Neural progenitor cell (in vitro differentiated cells): ENCODE data around the gene TEX2. TPM values are rescaled to one million over a fixed set of nuclear protein-coding genes. Genes with fewer than 3 reads are reported as not detected.
A peak's percentile ranks its signal among the peaks of the same experiment; 100 is the strongest.

ENCODE experiments used
- DNase-seq: peaks from one replicate; pipeline ENCODE4 v3.0.0-alpha.2; 2016; ENCODE audit warnings: low spot score
- H2AFZ ChIP-seq: fragments of 200-600 bp; sonication (generic); replicated peaks from 2 replicates; pipeline ENCODE4 v1.6.1; 2016; ENCODE audit warnings: antibody characterized with exemption
- H3F3A ChIP-seq: fragments of 200-600 bp; sonication (generic); 2 replicates; pipeline ENCODE4 v1.6.1; 2016; ENCODE audit warnings: antibody characterized with exemption, low read depth
- H3K27ac ChIP-seq: fragments of 200-600 bp; sonication (generic); 2 replicates; pipeline ENCODE4 v1.5.1; 2016; ENCODE audit warnings: mild to moderate bottlenecking
- H3K27me3 ChIP-seq: fragments of 200-600 bp; sonication (generic); 2 replicates; pipeline ENCODE4 v1.6.1; 2016; ENCODE audit warnings: mild to moderate bottlenecking, moderate library complexity
- H3K36me3 ChIP-seq: fragments of 200-600 bp; sonication (generic); 2 replicates; pipeline ENCODE4 v1.5.1; 2016
- H3K4me1 ChIP-seq: fragments of 200-600 bp; sonication (generic); 2 replicates; pipeline ENCODE4 v1.6.1; 2016; ENCODE audit warnings: mixed run types
- H3K4me2 ChIP-seq: fragments of 200-600 bp; sonication (generic); 2 replicates; pipeline ENCODE4 v1.6.1; 2016
- H3K4me3 ChIP-seq: fragments of 200-600 bp; sonication (generic); 2 replicates; pipeline ENCODE4 v1.5.1; 2016
- H3K79me2 ChIP-seq: fragments of 200-600 bp; sonication (generic); 2 replicates; pipeline ENCODE4 v1.6.1; 2016; ENCODE audit warnings: low read depth
- H3K9ac ChIP-seq: fragments of 200-600 bp; sonication (generic); 2 replicates; pipeline ENCODE4 v1.6.1; 2016
- H3K9me3 ChIP-seq: fragments of 200-600 bp; sonication (generic); 2 replicates; pipeline ENCODE4 v1.5.1; 2016; ENCODE audit warnings: low read depth
- H4K20me1 ChIP-seq: fragments of 200-600 bp; sonication (generic); 2 replicates; pipeline ENCODE4 v1.6.1; 2016; ENCODE audit warnings: low read depth
- H3K27ac Mint-ChIP-seq: 3 replicates; pipeline ENCODE4 v1.8.0; 2021; ENCODE audit warnings: mixed read lengths
- H3K27me3 Mint-ChIP-seq: 2 replicates; pipeline ENCODE4 v1.8.0; 2022; ENCODE audit warnings: low read depth, mild to moderate bottlenecking, inconsistent platforms, moderate library complexity, mixed read lengths; ENCODE audit not compliant: insufficient read depth
- H3K36me3 Mint-ChIP-seq: 3 replicates; pipeline ENCODE4 v1.8.0; 2021; ENCODE audit warnings: mixed read lengths
- H3K4me1 Mint-ChIP-seq: 3 replicates; pipeline ENCODE4 v1.8.0; 2021; ENCODE audit warnings: mixed read lengths
- H3K4me3 Mint-ChIP-seq: 3 replicates; pipeline ENCODE4 v1.8.0; 2021; ENCODE audit warnings: mild to moderate bottlenecking, moderate library complexity, mixed read lengths
- H3K9me3 Mint-ChIP-seq: 3 replicates; pipeline ENCODE4 v1.8.0; 2020; ENCODE audit warnings: mixed read lengths
- CTCF ChIP-seq: fragments of 200-600 bp; sonication (generic); IDR thresholded peaks from 2 replicates; pipeline ENCODE4 v1.5.1; 2017; ENCODE audit warnings: antibody characterized with exemption, mild to moderate bottlenecking
- EZH2 ChIP-seq: fragments of 200-600 bp; sonication (generic); IDR thresholded peaks from 2 replicates; pipeline ENCODE4 v1.6.1; 2017; ENCODE audit warnings: antibody characterized with exemption, mild to moderate bottlenecking, moderate library complexity
- EZH2phosphoT487 ChIP-seq: fragments of 200-600 bp; sonication (generic); IDR thresholded peaks from 2 replicates; pipeline ENCODE4 v1.6.1; 2017; ENCODE audit warnings: antibody characterized with exemption
- total RNA-seq: library from RNA; depleted of rRNA; stranded (reverse); fragments of >200 nt; gene quantifications from 2 replicates; pipeline ENCODE4 v1.2.3, GENCODE V29; 2015; ENCODE audit warnings: low replicate concordance

The TEX2 gene
- total RNA-seq, 1 donor from 2014 or later: 10.6 TPM

GRCh38 chr17:64146418-64147109, 116.5 kb downstream of the TEX2 start:
- H3K4me1 ChIP-seq: peaks cover 13% of the 10 kb centered on the region
- H3K9me3 Mint-ChIP-seq: no peaks in the 10 kb centered on the region
- no peaks in the 10 kb centered on the region for H3K27me3 ChIP-seq
- peak overlapping the region; percentile 89 for H3K4me2 ChIP-seq
- H2AFZ ChIP-seq: no peak overlapping the region
- H3K9me3 ChIP-seq: no peaks in the 10 kb centered on the region
- H3K27ac Mint-ChIP-seq: peak overlapping the region; percentile 53
- H3F3A ChIP-seq: peaks cover 37% of the 10 kb centered on the region
- no peak for TF ChIP-seq CTCF
- no peak for TF ChIP-seq EZH2
- no peak for TF ChIP-seq EZH2phosphoT487
- peaks cover 5% of the 10 kb centered on the region for H3K36me3 ChIP-seq
- H3K36me3 Mint-ChIP-seq: peaks cover 17% of the 10 kb centered on the region
- H3K27me3 Mint-ChIP-seq: no peaks in the 10 kb centered on the region
- H3K9ac ChIP-seq: peak overlapping the region; percentile 36
- H3K4me1 Mint-ChIP-seq: peaks cover 20% of the 10 kb centered on the region
- peaks cover 21% of the 10 kb centered on the region for H4K20me1 ChIP-seq
- H3K4me3 ChIP-seq: peak overlapping the region; percentile 64
- H3K4me3 Mint-ChIP-seq: no peak overlapping the region
- DNase-seq: peak; percentile 76
- H3K27ac ChIP-seq: peak overlapping the region; percentile 29
- peaks cover 20% of the 10 kb centered on the region for H3K79me2 ChIP-seq

- H4K20me1 ChIP-seq: peaks cover 21% of the 10 kb centered on the region
- Mint-ChIP-seq H3K27me3 (no peaks in the 10 kb centered on the region), H3K4me1 (peaks cover 20% of the 10 kb centered on the region), H3K36me3 (peaks cover 17% of the 10 kb centered on the region), H3K9me3 (no peaks in the 10 kb centered on the region), H3K27ac (no peak overlapping the region), H3K4me3 (no peak overlapping the region)
- H3K4me3 ChIP-seq: peak overlapping the region; percentile 64
- H3K27me3 ChIP-seq: no peaks in the 10 kb centered on the region
- peak overlapping the region; percentile 36 for H3K9ac ChIP-seq
- H3K36me3 ChIP-seq: peaks cover 5% of the 10 kb centered on the region
- peak overlapping the region; percentile 89 for H3K4me2 ChIP-seq
- DNase-seq: peak; percentile 99
- H2AFZ ChIP-seq: no peak overlapping the region
- peaks cover 37% of the 10 kb centered on the region for H3F3A ChIP-seq
- H3K27ac ChIP-seq: peak overlapping the region; percentile 29
- H3K4me1 ChIP-seq: peaks cover 13% of the 10 kb centered on the region
- H3K9me3 ChIP-seq: no peaks in the 10 kb centered on the region
- no peak for TF ChIP-seq EZH2
- no peak for TF ChIP-seq EZH2phosphoT487
- no peak for TF ChIP-seq CTCF
- peaks cover 20% of the 10 kb centered on the region for H3K79me2 ChIP-seq
Measured at GRCh38 chr17:64145751-64146417, 117.2 kb downstream of the TEX2 start.

- DNase-seq: no peak
- Histone ChIP-seq H3K9ac (no peak overlapping the region), H3K9me3 (no peaks in the 10 kb centered on the region), H3K4me3 (peak overlapping the region; percentile 64), H3K27ac (no peak overlapping the region), H3F3A (peaks cover 36% of the 10 kb centered on the region), H3K4me1 (peaks cover 13% of the 10 kb centered on the region), H3K27me3 (no peaks in the 10 kb centered on the region), H2AFZ (peak overlapping the region; percentile 51), H4K20me1 (peaks cover 21% of the 10 kb centered on the region), H3K36me3 (peaks cover 5% of the 10 kb centered on the region), H3K79me2 (peaks cover 20% of the 10 kb centered on the region), H3K4me2 (peak overlapping the region; percentile 75)
- no peak for TF ChIP-seq CTCF
- TF ChIP-seq EZH2phosphoT487: no peak
- no peak for TF ChIP-seq EZH2
- Mint-ChIP-seq H3K9me3 (no peaks in the 10 kb centered on the region), H3K4me3 (no peak overlapping the region), H3K27ac (no peak overlapping the region), H3K4me1 (peaks cover 20% of the 10 kb centered on the region), H3K36me3 (peaks cover 17% of the 10 kb centered on the region), H3K27me3 (no peaks in the 10 kb centered on the region)
Measured at GRCh38 chr17:64145375-64145750, 117.7 kb downstream of the TEX2 start.
